GM12892 (cell line): Measurements from ENCODE around the gene S100PBP.

Source experiments
- DNase-seq: peaks from one replicate; pipeline ENCODE4 v3.0.0; 2011; ENCODE audit not compliant: insufficient read length
- FAIRE-seq: peaks from 2 replicates; lab custom pipeline; 2011; peaks lifted over from hg19 to GRCh38; lab: Jason Lieb, UNC
- POLR2A ChIP-seq: IDR thresholded peaks from 2 replicates; pipeline ENCODE4 v1.6.1; 2011; ENCODE audit warnings: low read depth, low read length, control low read depth
- POLR2AphosphoS5 ChIP-seq: IDR thresholded peaks from 2 replicates; pipeline ENCODE4 v1.6.1; 2011; ENCODE audit warnings: low read depth, low read length, control low read depth
- TAF1 ChIP-seq: IDR thresholded peaks from 2 replicates; pipeline ENCODE4 v1.6.1; 2011; ENCODE audit warnings: low read depth, mild to moderate bottlenecking, control low read depth, low read length, borderline replicate concordance

Gene S100PBP

GRCh38 chr1:32855861-32856617 lies 38.6 kb downstream of the S100PBP start:
- FAIRE-seq, result no peak
- no peak for DNase-seq
- TF ChIP-seq POLR2AphosphoS5 (no peak), POLR2A (no peak), TAF1 (no peak)

- TF ChIP-seq POLR2AphosphoS5, result no peak
- no peak for TF ChIP-seq TAF1
- TF ChIP-seq POLR2A, result no peak
- no peak for FAIRE-seq
Measured at GRCh38 chr1:32858136-32858535, 40.7 kb downstream of the S100PBP start.

GRCh38 chr1:32858791-32859190 lies 41.3 kb downstream of the S100PBP start:
- no peak for TF ChIP-seq POLR2AphosphoS5
- no peak for TF ChIP-seq TAF1
- no peak for TF ChIP-seq POLR2A
- no peak for FAIRE-seq
- no peak for DNase-seq

More at GRCh38 chr1:32858136-32858535, 40.7 kb downstream of the S100PBP start:
- DNase-seq, result no peak

GRCh38 chr1:32859915-32860314 lies 42.5 kb downstream of the S100PBP start:
- FAIRE-seq (no peak), DNase-seq (no peak)
- TF ChIP-seq TAF1 (no peak), POLR2A (no peak), POLR2AphosphoS5 (no peak)

GRCh38 chr1:32860566-32860965 lies 43.1 kb downstream of the S100PBP start:
- no peak for DNase-seq
- TF ChIP-seq POLR2A, result no peak
- no peak for TF ChIP-seq TAF1
- no peak for TF ChIP-seq POLR2AphosphoS5
- no peak for FAIRE-seq

- FAIRE-seq, result no peak
- TF ChIP-seq POLR2AphosphoS5, result no peak
- no peak for TF ChIP-seq TAF1
- no peak for TF ChIP-seq POLR2A
- no peak for DNase-seq
Measured at GRCh38 chr1:32861904-32862695, 44.6 kb downstream of the S100PBP start.

- no peak for DNase-seq
- TF ChIP-seq TAF1, result no peak
- TF ChIP-seq POLR2AphosphoS5, result no peak
- no peak for FAIRE-seq
Measured at GRCh38 chr1:32863218-32863880, 45.9 kb downstream of the S100PBP start.

GRCh38 chr1:32863881-32864245 lies 46.4 kb downstream of the S100PBP start:
- FAIRE-seq, result no peak
- no peak for TF ChIP-seq POLR2A
- no peak for TF ChIP-seq TAF1
- TF ChIP-seq POLR2AphosphoS5, result no peak
- DNase-seq, result no peak

- FAIRE-seq (no peak), DNase-seq (no peak)
- TF ChIP-seq POLR2A (no peak), POLR2AphosphoS5 (no peak), TAF1 (no peak)
Measured at GRCh38 chr1:32864375-32865019, 47.0 kb downstream of the S100PBP start.

- TF ChIP-seq TAF1, result no peak
- TF ChIP-seq POLR2A, result no peak
- TF ChIP-seq POLR2AphosphoS5, result no peak
- FAIRE-seq (no peak), DNase-seq (no peak)
Measured at GRCh38 chr1:32865639-32866405, 48.4 kb downstream of the S100PBP start.
